Thoracic aorta (tissue), 2 donors: ENCODE data around the gene HS1BP3. TPM values are rescaled to one million over a fixed set of nuclear protein-coding genes. Genes with fewer than 3 reads are reported as not detected.
A peak's percentile ranks its signal among the peaks of the same experiment; 100 is the strongest.

Experiments used
- ATAC-seq: fragments of 150-250 bp; one replicate; pipeline ENCODE4 v1.8.0; 2017; ENCODE audit warnings: low read depth; ENCODE audit not compliant: insufficient number of reproducible peaks, low FRiP score
- DNase-seq: peaks from one replicate; pipeline ENCODE4 v3.0.0-alpha.2; 2020; ENCODE audit warnings: low spot score
- H3K27ac ChIP-seq, 2 donors: fragments of 200-600 bp; sonication (generic); 1 replicate in 1 of 2; 2 replicates in 1 of 2; pipeline ENCODE4 v1.5.1; 2016; ENCODE audit warnings: mild to moderate bottlenecking in 2 of 2, moderate library complexity in 2 of 2
- H3K27me3 ChIP-seq: fragments of 200-600 bp; sonication (generic); replicated peaks from 2 replicates; pipeline ENCODE4 v1.6.0; 2016; ENCODE audit warnings: mild to moderate bottlenecking; ENCODE audit not compliant: insufficient read depth
- H3K36me3 ChIP-seq: fragments of 200-600 bp; sonication (generic); one replicate; pipeline ENCODE4 v1.5.1; 2016
- H3K4me1 ChIP-seq, 2 donors: fragments of 200-600 bp; sonication (generic); 1 replicate in 1 of 2; 2 replicates in 1 of 2; pipeline versions ENCODE4 v1.5.1 to v1.6.0; 2016; ENCODE audit warnings: low read depth in 2 of 2, mild to moderate bottlenecking in 1 of 2; ENCODE audit not compliant: control insufficient read depth in 1 of 2
- H3K4me3 ChIP-seq: fragments of 200-600 bp; sonication (generic); 2 replicates; pipeline ENCODE4 v1.5.1; 2016; ENCODE audit warnings: mild to moderate bottlenecking
- H3K9me3 ChIP-seq: fragments of 200-600 bp; sonication (generic); 2 replicates; pipeline ENCODE4 v1.5.1; 2016
- total RNA-seq, 2 donors: library from RNA; depleted of rRNA; stranded (reverse); fragments of >200 nt; gene quantifications; one replicate each; pipeline versions ENCODE4 v1.1.0 to v1.2.3, GENCODE V29; 2016
- TF ChIP-seq, protein P1 (sequence below): fragments of 200-600 bp; sonication (generic); IDR thresholded peaks from one replicate; pipeline ENCODE4 v1.5.1; 2019; ENCODE audit warnings: antibody characterized with exemption

HS1BP3 gene
- total RNA-seq, 2 donors from 2014 or later: 40.7 to 65.8 TPM

GRCh38 chr2:20673686-20674308, 22.9 kb upstream of the HS1BP3 start:
- H3K27me3 ChIP-seq: no peaks in the 10 kb centered on the region
- no peaks in the 10 kb centered on the region for H3K9me3 ChIP-seq
- no peak overlapping the region for H3K4me3 ChIP-seq
- ATAC-seq: no peak
- TF ChIP-seq, protein P1, sequence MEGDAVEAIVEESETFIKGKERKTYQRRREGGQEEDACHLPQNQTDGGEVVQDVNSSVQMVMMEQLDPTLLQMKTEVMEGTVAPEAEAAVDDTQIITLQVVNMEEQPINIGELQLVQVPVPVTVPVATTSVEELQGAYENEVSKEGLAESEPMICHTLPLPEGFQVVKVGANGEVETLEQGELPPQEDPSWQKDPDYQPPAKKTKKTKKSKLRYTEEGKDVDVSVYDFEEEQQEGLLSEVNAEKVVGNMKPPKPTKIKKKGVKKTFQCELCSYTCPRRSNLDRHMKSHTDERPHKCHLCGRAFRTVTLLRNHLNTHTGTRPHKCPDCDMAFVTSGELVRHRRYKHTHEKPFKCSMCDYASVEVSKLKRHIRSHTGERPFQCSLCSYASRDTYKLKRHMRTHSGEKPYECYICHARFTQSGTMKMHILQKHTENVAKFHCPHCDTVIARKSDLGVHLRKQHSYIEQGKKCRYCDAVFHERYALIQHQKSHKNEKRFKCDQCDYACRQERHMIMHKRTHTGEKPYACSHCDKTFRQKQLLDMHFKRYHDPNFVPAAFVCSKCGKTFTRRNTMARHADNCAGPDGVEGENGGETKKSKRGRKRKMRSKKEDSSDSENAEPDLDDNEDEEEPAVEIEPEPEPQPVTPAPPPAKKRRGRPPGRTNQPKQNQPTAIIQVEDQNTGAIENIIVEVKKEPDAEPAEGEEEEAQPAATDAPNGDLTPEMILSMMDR: no peak
- peak overlapping the region; percentile 81 to 89 for H3K27ac ChIP-seq
- peaks cover 13% of the 10 kb centered on the region for H3K36me3 ChIP-seq
- peaks cover 38 to 92% of the 10 kb centered on the region in 2 donors for H3K4me1 ChIP-seq
- no peak for DNase-seq

DNA sequence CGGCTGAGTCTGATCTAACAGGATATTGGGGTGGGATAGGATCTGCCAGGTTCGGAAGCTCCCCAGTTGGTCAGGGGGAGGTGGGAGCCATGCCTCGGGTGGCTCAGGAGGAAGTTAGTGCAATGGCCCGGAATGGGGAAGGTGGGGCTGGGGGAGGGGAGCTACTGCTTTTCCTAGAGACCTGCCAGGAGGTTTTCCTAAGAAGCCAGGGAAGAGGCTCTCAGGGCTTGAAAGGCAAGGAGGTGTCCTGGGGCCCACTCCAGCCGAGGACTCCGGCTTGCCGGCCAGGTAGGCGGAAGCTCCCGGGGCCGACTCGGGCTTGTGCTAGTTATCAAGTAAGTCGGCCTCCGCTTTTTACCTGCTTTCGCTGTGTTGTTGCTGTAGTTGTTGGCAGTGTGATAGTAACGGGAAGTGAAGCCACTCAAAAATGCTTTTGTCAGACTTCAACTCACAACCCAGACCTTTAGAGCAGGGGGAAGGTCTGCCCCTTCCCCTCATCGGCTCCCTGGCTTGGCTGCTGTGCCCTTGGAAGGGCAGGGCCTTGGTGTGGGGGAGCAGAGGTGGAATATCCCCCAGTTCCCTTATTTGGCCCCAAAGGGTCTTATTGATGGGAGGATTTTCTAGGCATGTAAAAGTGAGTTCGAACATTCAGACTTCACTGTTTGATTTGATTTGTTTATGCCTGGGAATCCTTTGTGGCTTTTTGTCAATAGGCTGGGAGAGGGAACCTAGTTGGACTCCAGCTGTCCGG, 21.5 kb upstream of the HS1BP3 start:
- DNase-seq: no peak
- Histone ChIP-seq H3K4me1 (peaks cover 30 to 89% of the 10 kb centered on the region in 2 donors), H3K27ac (peak overlapping the region; percentile 23 to 81), H3K27me3 (no peaks in the 10 kb centered on the region), H3K4me3 (no peak overlapping the region), H3K9me3 (no peaks in the 10 kb centered on the region), H3K36me3 (peaks cover 13% of the 10 kb centered on the region)
- TF ChIP-seq, protein P1: no peak
- ATAC-seq: no peak

DNA sequence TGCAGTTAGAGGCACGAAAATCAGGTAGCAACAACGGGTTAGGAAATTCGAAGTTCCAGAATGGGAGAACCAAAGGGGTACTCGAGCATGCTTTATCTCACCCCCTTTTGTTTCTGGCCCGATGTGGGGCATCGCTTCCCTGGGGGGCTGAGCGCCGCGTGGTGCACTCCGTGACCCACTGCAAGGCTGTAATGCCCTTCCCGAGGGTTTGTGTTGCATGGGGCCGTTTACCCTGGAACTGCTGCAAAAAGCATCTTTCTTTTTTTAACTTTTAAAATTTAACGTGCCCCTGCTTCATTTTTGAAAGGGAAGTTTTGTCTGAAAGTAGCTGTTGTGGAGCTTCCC, 20.8 kb upstream of the HS1BP3 start:
- Histone ChIP-seq H3K27me3 (no peaks in the 10 kb centered on the region), H3K36me3 (peaks cover 13% of the 10 kb centered on the region), H3K4me3 (no peak overlapping the region), H3K4me1 (peaks cover 24 to 83% of the 10 kb centered on the region in 2 donors), H3K9me3 (no peaks in the 10 kb centered on the region), H3K27ac (no peak overlapping the region)
- no peak for DNase-seq
- no peak for ATAC-seq
- TF ChIP-seq, protein P1: no peak

- DNase-seq: no peak
- Histone ChIP-seq H3K27me3 (no peaks in the 10 kb centered on the region), H3K4me3 (no peak overlapping the region), H3K9me3 (no peaks in the 10 kb centered on the region), H3K36me3 (peaks cover 13% of the 10 kb centered on the region), H3K4me1 (peaks cover 19 to 78% of the 10 kb centered on the region in 2 donors), H3K27ac (no peak overlapping the region)
- no peak for ATAC-seq
- TF ChIP-seq, protein P1: no peak
Observed at GRCh38 chr2:20671036-20671735, 20.3 kb upstream of the HS1BP3 start.
